Embryonic facial prominence (tissue), 1 donor: ENCODE results near the gene SAMD10.
"Not testable (repeated sequence)": the region's sequence is repeated elsewhere in the genome, so short reads cannot be mapped to it uniquely, and the experiment has no call there.

ENCODE experiments used
- DNase-seq: peaks from one replicate; pipeline ENCODE4 v3.0.0-alpha.2; 2016; ENCODE audit errors: extremely low spot score

The SAMD10 gene

GRCh38 chr20:63979557-63980316, at the start of gene SAMD10:
SAMD10 (minus strand) TSS chr20:63979642; CDS start chr20:63979467, 175 bp downstream.
- DNase-seq: peak; percentile 30

- DNase-seq: no peak
Observed at GRCh38 chr20:64027981-64028685, 48.7 kb upstream of the SAMD10 start.

- DNase-seq: no peak
Observed at GRCh38 chr20:64025826-64026412, 46.5 kb upstream of the SAMD10 start.

GRCh38 chr20:64025101-64025825, 45.8 kb upstream of the SAMD10 start:
- DNase-seq: no peak

- DNase-seq: no peak
Observed at GRCh38 chr20:64024141-64024990, 44.9 kb upstream of the SAMD10 start.

GRCh38 chr20:64023361-64024140, 44.1 kb upstream of the SAMD10 start:
- no peak for DNase-seq

GRCh38 chr20:64022671-64023360, 43.4 kb upstream of the SAMD10 start:
- no peak for DNase-seq

- DNase-seq: no peak
Observed at GRCh38 chr20:64021124-64021975, 41.9 kb upstream of the SAMD10 start.

- DNase-seq: no peak
Observed at GRCh38 chr20:64015635-64016034, 36.2 kb upstream of the SAMD10 start.

- not testable (repeated sequence) for DNase-seq
Observed at GRCh38 chr20:64012385-64013154, 33.1 kb upstream of the SAMD10 start.

- no peak for DNase-seq
Observed at GRCh38 chr20:64011366-64011779, 31.9 kb upstream of the SAMD10 start.

- no peak for DNase-seq
Observed at GRCh38 chr20:64010711-64011237, 31.3 kb upstream of the SAMD10 start.

- no peak for DNase-seq
Observed at GRCh38 chr20:64009811-64010387, 30.5 kb upstream of the SAMD10 start.

- DNase-seq: no peak
Observed at GRCh38 chr20:64006902-64007301, 27.5 kb upstream of the SAMD10 start.

GRCh38 chr20:64006490-64006889, 27.0 kb upstream of the SAMD10 start:
- no peak for DNase-seq

- DNase-seq: no peak
Observed at GRCh38 chr20:64005394-64005793, 26.0 kb upstream of the SAMD10 start.

- no peak for DNase-seq
Observed at GRCh38 chr20:64003960-64004725, 24.7 kb upstream of the SAMD10 start.
